HG02798 (cell line): Measurements from ENCODE around the gene ZXDC.

Experiments
- ATAC-seq: cut with Tn5 transposase; IDR thresholded peaks from one replicate; pipeline ENCODE4 v1.9.1; 2021; ENCODE audit warnings: mild to moderate bottlenecking; ENCODE audit not compliant: unreplicated experiment, poor library complexity

The ZXDC gene

GRCh38 chr3:126439968-126440708, 35.6 kb downstream of the ZXDC start:
- ATAC-seq: no peak

DNA sequence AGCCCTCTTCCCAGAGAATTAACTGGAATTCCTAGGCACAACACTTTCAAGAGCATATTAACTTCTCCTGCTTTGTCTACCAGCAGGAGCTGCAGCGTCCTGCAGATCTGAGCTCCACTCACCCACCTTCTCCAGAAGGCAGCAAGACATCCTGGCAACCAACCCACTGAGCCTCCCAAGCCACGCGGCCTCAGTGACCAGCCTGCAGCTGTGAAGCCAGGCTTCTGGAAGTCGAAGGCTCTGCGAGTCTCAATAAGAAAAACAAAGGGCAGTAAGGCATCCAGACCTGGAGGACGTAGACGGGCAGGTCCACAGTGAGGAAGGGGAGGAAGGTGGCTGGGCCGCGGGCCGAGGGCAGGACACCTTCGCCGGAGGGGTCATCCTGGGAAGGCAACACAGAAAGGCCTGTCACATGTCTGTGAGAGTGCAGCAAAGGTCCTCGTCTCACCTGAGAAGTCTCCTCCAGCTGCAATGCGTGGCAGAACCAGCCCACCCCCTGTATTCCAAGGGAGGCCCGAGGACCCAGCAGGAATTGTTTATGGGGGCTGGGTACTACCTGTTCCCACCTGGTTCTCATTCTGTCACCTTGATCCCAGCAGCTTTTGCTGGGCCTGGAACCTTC, 36.2 kb downstream of the ZXDC start:
- ATAC-seq: no peak

DNA sequence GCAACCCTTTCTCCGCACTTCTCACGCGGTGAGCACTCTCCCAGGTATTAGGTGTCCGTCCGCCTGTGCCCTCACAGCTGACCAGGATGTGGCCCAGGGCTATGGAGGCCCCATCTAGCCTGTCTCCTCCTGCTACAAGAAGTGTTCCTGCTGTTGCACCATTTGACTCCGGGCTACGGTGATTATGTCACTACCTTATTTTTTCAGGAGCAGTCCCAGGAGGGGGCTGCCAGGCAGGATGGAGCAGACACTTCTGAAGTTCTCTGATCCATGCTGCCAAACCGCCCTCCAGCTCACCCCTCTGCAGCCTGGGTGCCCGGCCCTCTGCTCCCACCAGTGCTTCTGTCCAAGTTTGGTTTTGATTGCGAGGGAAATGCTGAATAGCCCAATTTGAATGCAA, 36.9 kb downstream of the ZXDC start:
- no peak for ATAC-seq

DNA sequence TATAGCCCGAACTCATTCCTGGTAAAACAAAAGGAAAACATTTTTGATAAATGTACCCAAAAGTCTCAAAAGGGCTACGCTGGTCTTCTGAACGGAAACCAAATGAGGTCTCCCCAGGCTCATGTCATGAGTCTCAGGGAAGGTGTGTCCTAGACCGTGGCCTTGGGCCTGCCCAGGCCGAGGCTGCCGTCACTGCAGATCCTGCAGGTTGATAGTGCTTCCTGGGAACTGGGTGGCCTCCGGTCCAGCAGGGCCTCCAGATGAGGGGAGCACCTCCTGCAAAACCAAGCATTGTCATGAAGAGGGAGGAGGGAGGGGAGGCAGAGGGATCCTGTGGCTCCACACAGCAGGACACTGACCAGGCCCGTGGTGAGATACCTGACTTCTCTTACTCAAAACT, 37.5 kb downstream of the ZXDC start:
- no peak for ATAC-seq

DNA sequence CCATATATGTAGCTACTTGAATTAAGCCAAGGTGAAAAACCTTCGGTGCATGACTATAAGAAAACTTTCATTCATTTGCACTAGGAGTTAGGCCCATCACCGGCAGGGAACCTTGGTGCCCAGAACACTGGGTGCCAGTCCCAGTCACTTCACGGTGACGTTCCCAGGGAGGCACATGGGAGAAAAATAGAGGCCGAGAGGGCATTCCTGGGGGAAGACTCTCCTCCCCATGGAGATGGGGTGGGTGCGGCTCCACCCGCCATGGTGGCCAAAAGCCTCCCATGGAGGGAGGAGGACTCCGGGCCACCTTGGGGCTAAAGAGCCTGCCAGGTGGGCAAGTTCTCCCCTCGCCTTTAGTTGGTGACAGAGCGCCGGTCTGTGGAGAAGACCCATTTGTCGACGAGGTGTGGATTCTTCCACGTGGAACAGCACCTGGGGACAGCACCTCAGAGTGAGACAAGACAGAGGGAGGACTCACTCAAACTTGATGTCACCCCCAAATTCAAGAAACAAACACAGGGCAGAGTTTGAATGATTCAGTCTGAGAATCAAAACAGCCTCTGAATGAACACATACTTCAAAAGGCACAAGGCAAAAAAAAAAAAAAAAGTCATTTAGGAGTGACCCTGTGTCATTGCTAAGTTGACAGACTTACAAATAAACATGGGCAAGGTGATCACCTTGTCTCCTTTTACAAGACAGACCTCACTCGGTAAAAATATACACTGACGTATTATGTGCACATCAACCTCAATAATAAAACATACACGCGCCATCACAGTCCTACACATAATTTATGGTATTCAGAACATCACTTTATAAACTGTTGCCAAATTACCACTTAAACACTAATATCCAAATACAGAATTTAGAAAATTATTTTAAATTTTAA, 38.6 kb downstream of the ZXDC start:
- no peak for ATAC-seq

- ATAC-seq: no peak
Observed at GRCh38 chr3:126435456-126436315, 40.0 kb downstream of the ZXDC start.

DNA sequence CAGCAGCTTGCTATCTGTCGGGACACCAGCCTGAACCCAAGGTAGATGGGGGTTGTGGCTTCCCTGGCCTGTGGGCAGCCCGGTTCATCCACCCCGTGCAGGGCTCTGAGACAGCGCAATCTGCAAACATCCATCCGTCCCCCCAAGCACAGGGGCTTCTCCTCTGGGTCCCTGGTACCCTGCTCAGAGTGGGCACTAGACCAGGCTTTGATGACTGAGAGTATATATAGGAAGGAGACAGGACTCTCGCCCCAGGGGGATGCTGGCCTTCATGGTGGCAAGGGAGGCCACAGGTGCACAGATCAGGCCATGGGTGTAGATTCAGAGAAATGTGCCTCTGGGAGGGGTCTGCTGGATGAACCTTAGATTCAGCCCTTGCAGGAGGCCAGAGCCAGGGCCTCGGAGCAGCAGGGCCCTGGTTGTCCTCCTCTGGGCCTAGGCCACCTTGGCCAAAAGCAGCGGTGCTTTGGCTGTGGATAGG, 40.7 kb downstream of the ZXDC start:
- no peak for ATAC-seq

DNA sequence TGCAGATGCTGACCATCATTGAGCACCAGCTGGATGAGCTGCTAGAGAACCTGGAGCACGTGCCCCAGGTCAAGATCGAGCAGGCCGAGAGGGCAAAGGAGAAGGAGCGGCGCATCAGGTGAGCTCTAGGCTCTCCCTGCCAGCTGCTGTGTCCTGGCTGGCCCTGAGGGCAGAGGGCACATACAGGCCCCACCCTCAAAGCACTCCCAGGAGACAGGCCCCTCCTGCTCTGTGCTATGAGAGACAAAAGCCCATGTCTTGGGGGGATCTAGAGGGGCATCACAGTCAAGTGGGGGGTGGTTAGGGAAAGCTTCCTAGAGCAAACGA, 41.5 kb downstream of the ZXDC start:
- ATAC-seq: no peak

GRCh38 chr3:126433496-126434263, 42.0 kb downstream of the ZXDC start:
- ATAC-seq: no peak

DNA sequence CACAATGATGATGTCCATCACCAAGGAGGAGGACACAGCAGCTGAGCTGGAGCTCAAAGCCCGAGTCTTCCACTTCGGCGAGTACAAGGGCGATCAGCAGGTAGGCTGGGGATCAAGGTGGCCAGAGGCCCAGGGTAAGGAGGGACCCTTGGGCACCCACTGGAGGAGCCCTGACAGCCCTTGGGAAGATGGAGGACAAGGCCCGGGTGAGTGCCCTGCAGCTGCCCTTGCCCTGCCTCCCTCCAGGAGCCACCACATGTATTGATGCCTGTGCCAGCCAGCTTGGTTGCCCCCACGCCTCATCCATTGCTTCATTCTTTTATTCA, 42.6 kb downstream of the ZXDC start:
- ATAC-seq: no peak

DNA sequence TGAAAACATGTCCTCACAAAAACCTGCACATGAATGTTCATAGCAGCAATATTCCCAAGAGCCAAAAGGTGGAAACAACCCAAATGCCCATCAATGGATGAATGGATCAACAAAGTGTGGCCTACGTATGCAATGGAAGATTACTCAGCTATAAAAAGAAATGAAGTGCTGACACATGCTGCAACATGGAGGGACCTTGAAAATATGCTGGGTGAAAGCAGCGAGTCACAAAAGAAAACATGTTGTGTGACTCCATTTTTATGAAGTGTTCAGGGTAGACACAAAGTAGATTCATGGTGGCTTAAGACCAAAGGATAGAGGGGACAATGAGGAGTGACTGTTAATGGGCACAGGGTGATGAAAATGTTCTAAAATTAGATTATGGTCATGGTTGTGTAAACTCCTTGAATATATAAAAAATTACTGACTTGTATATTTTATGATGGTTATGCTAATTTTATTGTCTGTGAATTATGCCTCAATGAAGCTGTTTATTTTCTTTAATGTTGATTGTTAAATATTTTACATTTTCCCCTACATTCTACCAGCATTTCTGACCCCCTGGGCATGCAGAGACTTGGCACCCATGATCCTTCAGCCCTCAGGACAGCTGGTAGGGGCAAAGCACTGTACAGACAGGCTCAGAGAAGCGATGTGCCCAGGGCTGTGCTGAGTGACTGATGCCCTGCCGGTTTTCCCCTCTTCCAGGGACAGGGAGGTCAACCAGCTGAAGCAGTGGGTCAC, 43.2 kb downstream of the ZXDC start:
- no peak for ATAC-seq

GRCh38 chr3:126431103-126431534, 44.6 kb downstream of the ZXDC start:
- ATAC-seq: peak; percentile 68

GRCh38 chr3:126424751-126425150, 50.9 kb downstream of the ZXDC start:
- no peak for ATAC-seq

DNA sequence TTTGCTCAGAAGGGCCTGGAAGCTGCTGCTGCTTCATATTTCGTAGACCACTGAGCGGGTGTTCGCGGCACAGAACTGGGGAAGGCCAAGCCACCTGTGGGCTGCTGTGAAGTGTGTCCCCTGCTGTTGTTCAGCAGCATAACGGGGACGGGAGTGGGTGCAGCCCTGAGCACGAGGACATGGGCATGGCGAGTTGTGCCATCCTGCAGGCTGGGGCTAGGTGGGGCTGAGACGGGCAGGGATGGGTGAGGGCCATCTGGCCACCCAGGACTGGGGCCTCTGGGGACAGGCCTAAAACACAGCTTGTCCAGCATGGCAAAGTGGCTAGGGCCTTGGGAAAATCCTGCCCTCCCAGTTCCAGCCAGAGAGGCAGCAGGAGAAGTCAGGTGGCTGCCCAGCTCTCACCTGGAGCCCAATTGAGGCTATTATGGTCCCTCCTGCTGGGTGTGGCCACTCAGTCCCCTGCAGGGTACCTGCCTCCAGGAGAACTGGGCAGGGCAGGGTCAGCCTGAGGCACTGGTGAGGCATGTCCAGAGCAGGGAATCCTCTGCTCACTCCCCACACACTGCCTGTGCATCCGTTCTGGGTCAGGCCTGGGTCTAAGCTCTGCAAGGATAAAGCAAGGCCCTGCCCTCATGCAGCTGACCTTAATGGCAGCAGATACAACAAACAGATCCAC, 51.5 kb downstream of the ZXDC start:
- no peak for ATAC-seq

GRCh38 chr3:126423191-126424038, 52.3 kb downstream of the ZXDC start:
- no peak for ATAC-seq

DNA sequence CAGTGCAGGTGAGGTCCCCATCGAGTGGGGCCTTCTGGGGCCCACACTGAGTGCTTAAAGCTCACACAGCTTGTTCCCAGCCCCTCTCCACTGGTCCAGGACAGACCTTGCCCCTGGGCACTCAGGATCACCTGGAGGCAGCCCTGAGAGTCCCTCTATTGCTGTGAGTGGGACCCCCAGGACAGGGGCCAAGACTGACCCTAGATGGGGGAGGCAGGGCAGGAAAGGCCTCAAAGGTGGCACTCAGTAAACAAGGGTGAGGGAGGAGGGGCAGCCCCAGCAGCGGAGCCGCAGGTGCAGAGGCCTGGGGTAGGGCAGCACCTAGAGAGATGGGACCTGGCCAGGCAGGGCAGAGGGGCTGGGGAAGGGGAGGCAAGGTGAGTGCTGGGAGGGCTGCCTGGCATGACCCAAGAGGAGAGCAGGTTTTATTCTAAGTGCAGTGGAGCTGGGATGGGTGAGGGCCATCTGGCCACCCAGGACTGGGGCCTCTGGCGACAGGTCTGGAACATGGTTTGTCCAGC, 53.1 kb downstream of the ZXDC start:
- ATAC-seq: no peak

DNA sequence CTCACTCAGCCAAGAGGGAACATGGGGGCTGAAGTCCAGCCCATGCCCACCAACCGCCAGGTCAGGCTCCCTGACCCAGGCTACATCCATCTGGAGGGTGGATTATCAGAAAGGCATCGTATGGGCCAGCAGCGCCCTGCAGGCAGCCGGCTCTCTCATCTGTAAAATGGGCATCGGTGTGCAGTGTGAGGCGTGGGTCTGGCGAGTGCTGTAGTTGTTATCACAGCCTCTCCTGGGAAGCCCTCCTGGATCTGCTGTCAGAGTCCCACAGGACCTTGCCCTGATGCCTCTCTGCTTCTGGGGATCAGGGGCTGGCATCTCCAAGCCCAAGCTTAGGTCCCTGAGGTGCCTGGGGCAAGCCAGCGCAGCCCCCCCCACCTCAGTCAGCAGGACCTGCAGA, 53.6 kb downstream of the ZXDC start:
- no peak for ATAC-seq
